ENCODE results near the gene PCDH15. TPM values are rescaled to one million over a fixed set of nuclear protein-coding genes. Genes with fewer than 3 reads are reported as not detected.
A peak's percentile ranks its signal among the peaks of the same experiment; 100 is the strongest.
"Not testable (repeated sequence)": the region's sequence is repeated elsewhere in the genome, so short reads cannot be mapped to it uniquely, and the experiment has no call there.

Gene PCDH15
- total RNA-seq, 2 donors from 2014 or later: 0.58 to 0.95 TPM

DNA sequence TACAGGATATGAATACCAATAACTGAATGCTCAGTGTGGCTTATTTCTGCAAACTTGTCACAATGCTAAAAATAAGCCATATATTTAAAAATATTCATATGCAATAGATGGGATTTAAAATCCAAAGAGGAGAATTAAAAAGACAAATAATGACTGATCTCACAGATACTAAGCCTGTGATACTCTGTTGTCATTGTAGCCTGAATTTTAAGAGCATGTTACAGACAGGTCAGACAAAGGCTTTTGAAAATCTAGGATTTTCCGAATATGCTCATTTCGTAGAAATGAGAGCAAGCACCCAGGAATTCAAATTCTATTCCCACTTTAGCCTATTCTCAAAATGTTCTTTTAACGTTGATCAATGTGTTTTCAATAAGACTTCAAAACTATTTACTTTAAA is 269.7 kb downstream of the PCDH15 start:
- Mint-ChIP-seq H3K9me3 (no peaks in the 10 kb centered on the region), H3K27ac (no peak overlapping the region), H3K4me3 (no peak overlapping the region), H3K4me1 (no peaks in the 10 kb centered on the region), H3K36me3 (ENCODE audit: low read depth) (no peaks in the 10 kb centered on the region), H3K27me3 (ENCODE audit: insufficient read depth) (no peaks in the 10 kb centered on the region)
- no peak for TF ChIP-seq CTCF (conservative IDR thresholded peaks at IDR 0.05)
- no peaks in the 10 kb centered on the region for H3K9me3 ChIP-seq (ENCODE audit: control insufficient read depth, low read length)
- H3K4me3 ChIP-seq (ENCODE audit: low read length): no peak overlapping the region
- H3K27me3 ChIP-seq (ENCODE audit: control insufficient read depth, insufficient read depth, low read length, poor library complexity, severe bottlenecking): no peaks in the 10 kb centered on the region
- no peaks in the 10 kb centered on the region for H3K4me1 ChIP-seq (ENCODE audit: control insufficient read depth, insufficient read depth, low read length)
- no peak for DNase-seq
- H3K27ac ChIP-seq (ENCODE audit: low read depth, low read length): no peak overlapping the region
- H3K36me3 ChIP-seq (ENCODE audit: control insufficient read depth, insufficient read depth, low read length): no peaks in the 10 kb centered on the region
- 81 to 100% methylated on average over 2 to 3 of the region's 3 CpGs for WGBS, 2 experiments (ENCODE audit: insufficient coverage in 1 of 2, insufficient read length in 1 of 2)
- no peak overlapping the region for H3K9ac ChIP-seq (ENCODE audit: extremely low read depth, low read length, poor library complexity, severe bottlenecking)

DNA sequence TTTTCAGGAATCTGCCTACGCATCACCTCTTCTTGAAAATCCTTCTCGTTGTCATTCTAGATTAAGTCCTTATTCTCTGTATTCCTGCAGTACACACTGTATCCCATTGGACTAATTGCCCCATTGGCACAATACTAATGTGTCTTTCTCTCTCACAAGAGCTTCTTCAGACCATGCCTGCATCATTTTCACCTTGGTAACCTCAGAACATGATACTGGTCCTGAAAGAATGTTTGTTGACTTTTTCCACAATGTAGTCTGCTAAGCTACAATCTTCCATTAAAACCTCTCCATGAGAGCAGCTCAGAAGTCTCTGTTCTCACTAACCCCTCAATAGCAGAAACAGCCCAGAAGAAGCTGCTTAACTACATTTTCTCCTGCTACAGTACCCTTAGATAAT is 270.7 kb downstream of the PCDH15 start:
- 91 to 100% methylated on average over 2 of the region's 2 CpGs for WGBS, 2 experiments (ENCODE audit: insufficient coverage in 1 of 2, insufficient read length in 1 of 2)
- Mint-ChIP-seq H3K9me3 (no peaks in the 10 kb centered on the region), H3K4me3 (no peak overlapping the region), H3K4me1 (no peaks in the 10 kb centered on the region), H3K27ac (no peak overlapping the region), H3K27me3 (ENCODE audit: insufficient read depth) (no peaks in the 10 kb centered on the region), H3K36me3 (ENCODE audit: low read depth) (no peaks in the 10 kb centered on the region)
- no peak overlapping the region for H3K9ac ChIP-seq (ENCODE audit: extremely low read depth, low read length, poor library complexity, severe bottlenecking)
- no peaks in the 10 kb centered on the region for H3K9me3 ChIP-seq (ENCODE audit: control insufficient read depth, low read length)
- no peaks in the 10 kb centered on the region for H3K27me3 ChIP-seq (ENCODE audit: control insufficient read depth, insufficient read depth, low read length, poor library complexity, severe bottlenecking)
- H3K4me3 ChIP-seq (ENCODE audit: low read length): no peak overlapping the region
- TF ChIP-seq CTCF (conservative IDR thresholded peaks at IDR 0.05): no peak
- no peaks in the 10 kb centered on the region for H3K36me3 ChIP-seq (ENCODE audit: control insufficient read depth, insufficient read depth, low read length)
- DNase-seq: no peak
- no peaks in the 10 kb centered on the region for H3K4me1 ChIP-seq (ENCODE audit: control insufficient read depth, insufficient read depth, low read length)
- H3K27ac ChIP-seq (ENCODE audit: low read depth, low read length): no peak overlapping the region

DNA sequence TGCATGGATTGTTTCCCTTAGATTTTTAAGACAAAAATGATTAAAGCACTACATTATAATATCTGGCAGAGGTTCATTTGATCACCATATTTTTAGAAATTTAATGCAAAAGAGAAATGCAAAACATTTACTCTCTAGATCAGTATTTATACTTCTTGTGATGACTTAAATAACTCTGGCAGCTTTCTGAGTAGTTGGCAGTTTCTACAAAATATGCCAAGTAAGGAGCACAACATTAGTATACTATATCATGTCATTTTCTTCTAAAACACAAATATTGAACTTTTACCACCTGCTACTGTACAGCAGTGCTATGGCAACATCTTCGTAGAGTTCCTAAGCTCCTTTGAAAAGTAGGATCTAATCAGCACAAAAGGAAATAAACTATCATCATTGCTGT is 275.2 kb downstream of the PCDH15 start:
- no peak overlapping the region for H3K27ac Mint-ChIP-seq
- H3K36me3 Mint-ChIP-seq (ENCODE audit: low read depth): no peaks in the 10 kb centered on the region
- no peak overlapping the region for H3K4me3 ChIP-seq (ENCODE audit: low read length)
- no peaks in the 10 kb centered on the region for H3K4me1 ChIP-seq (ENCODE audit: control insufficient read depth, insufficient read depth, low read length)
- no peaks in the 10 kb centered on the region for H3K9me3 Mint-ChIP-seq
- no peak overlapping the region for H3K27ac ChIP-seq (ENCODE audit: low read depth, low read length)
- H3K9ac ChIP-seq (ENCODE audit: extremely low read depth, low read length, poor library complexity, severe bottlenecking): no peak overlapping the region
- H3K36me3 ChIP-seq (ENCODE audit: control insufficient read depth, insufficient read depth, low read length): no peaks in the 10 kb centered on the region
- TF ChIP-seq CTCF (conservative IDR thresholded peaks at IDR 0.05): no peak
- H3K27me3 ChIP-seq (ENCODE audit: control insufficient read depth, insufficient read depth, low read length, poor library complexity, severe bottlenecking): no peaks in the 10 kb centered on the region
- H3K27me3 Mint-ChIP-seq (ENCODE audit: insufficient read depth): no peaks in the 10 kb centered on the region
- 83 to 92% methylated on average over 1 of the region's 1 CpG for WGBS, 2 experiments (ENCODE audit: insufficient coverage in 1 of 2, insufficient read length in 1 of 2)
- H3K9me3 ChIP-seq (ENCODE audit: control insufficient read depth, low read length): no peaks in the 10 kb centered on the region
- H3K4me3 Mint-ChIP-seq: no peak overlapping the region
- no peaks in the 10 kb centered on the region for H3K4me1 Mint-ChIP-seq
- no peak for DNase-seq

DNA sequence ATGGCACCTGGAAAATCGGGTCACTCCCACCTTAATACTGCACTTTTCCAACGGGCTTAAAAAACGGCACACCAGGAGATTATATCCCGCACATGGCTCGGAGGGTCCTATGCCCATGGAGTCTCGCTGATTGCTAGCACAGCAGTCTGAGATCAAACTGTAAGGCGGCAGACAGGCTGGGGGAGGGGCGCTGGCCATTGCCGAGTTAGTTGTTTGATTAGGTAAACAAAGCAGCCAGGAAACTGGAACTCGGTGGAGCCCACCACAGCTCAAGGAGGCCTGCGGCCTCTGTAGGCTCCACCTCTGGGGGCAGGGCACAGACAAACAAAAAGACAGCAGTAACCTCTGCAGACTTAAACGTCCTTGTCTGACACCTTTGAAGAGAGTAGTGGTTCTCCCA is 285.8 kb downstream of the PCDH15 start:
- H3K27ac Mint-ChIP-seq; H3K27me3 ChIP-seq (ENCODE audit: control insufficient read depth, insufficient read depth, low read length, poor library complexity, severe bottlenecking); H3K27ac ChIP-seq (ENCODE audit: low read depth, low read length); H3K4me3 Mint-ChIP-seq; H3K36me3 ChIP-seq (ENCODE audit: control insufficient read depth, insufficient read depth, low read length); H3K9me3 ChIP-seq (ENCODE audit: control insufficient read depth, low read length); H3K36me3 Mint-ChIP-seq (ENCODE audit: low read depth); H3K9ac ChIP-seq (ENCODE audit: extremely low read depth, low read length, poor library complexity, severe bottlenecking); H3K4me1 Mint-ChIP-seq; H3K27me3 Mint-ChIP-seq (ENCODE audit: insufficient read depth); H3K4me1 ChIP-seq (ENCODE audit: control insufficient read depth, insufficient read depth, low read length); H3K4me3 ChIP-seq (ENCODE audit: low read length): not testable (repeated sequence)
- peak; percentile 44 for DNase-seq
- 95 to 96% methylated on average over 5 to 12 of the region's 12 CpGs for WGBS, 2 experiments (ENCODE audit: insufficient coverage in 1 of 2, insufficient read length in 1 of 2)
- peaks cover 25% of the 10 kb centered on the region for H3K9me3 Mint-ChIP-seq

Measured in endodermal cell (in vitro differentiated cells).